Measurements from ENCODE around the gene FAM114A1. TPM values are rescaled to one million over a fixed set of nuclear protein-coding genes. Genes with fewer than 3 reads are reported as not detected.
"Not testable (repeated sequence)": the region's sequence is repeated elsewhere in the genome, so short reads cannot be mapped to it uniquely, and the experiment has no call there.

FAM114A1 gene
- total and polyA plus RNA-seq, 5 donors, result 13.9 to 48.2 (median 34.9) TPM

GRCh38 chr4:38951598-38951997 is 84.0 kb downstream of the FAM114A1 start:
- Histone ChIP-seq H3K9me3 (ENCODE audit: control insufficient read depth, low read length) (no peaks in the 10 kb centered on the region), H3K27ac (ENCODE audit: low read length) (no peak overlapping the region), H3K4me1 (ENCODE audit: control insufficient read depth, insufficient read depth, low read length) (no peaks in the 10 kb centered on the region), H3K27me3 (ENCODE audit: control insufficient read depth, insufficient read depth) (no peaks in the 10 kb centered on the region), H3K4me3 (ENCODE audit: low read length) (no peak overlapping the region)
- ATAC-seq, result no peak
- no peak for DNase-seq
- 72% methylated on average over 2 of the region's 2 CpGs for WGBS
- intact Hi-C loops (cut with DNase I), result no loop called here

GRCh38 chr4:38952017-38952416 is 84.4 kb downstream of the FAM114A1 start:
- H3K4me1 ChIP-seq (ENCODE audit: control insufficient read depth, insufficient read depth, low read length), result no peaks in the 10 kb centered on the region
- no peak overlapping the region for H3K27ac ChIP-seq (ENCODE audit: low read length)
- 86% methylated on average over 1 of the region's 1 CpG for WGBS
- H3K4me3 ChIP-seq (ENCODE audit: low read length), result no peak overlapping the region
- DNase-seq (no peak), ATAC-seq (no peak)
- intact Hi-C loops (cut with DNase I), result no loop called here
- H3K27me3 ChIP-seq (ENCODE audit: control insufficient read depth, insufficient read depth), result no peaks in the 10 kb centered on the region
- no peaks in the 10 kb centered on the region for H3K9me3 ChIP-seq (ENCODE audit: control insufficient read depth, low read length)

GRCh38 chr4:38954727-38955126 is 87.1 kb downstream of the FAM114A1 start:
- intact Hi-C loops (cut with DNase I), result no loop called here
- Histone ChIP-seq H3K27ac (ENCODE audit: low read length) (no peak overlapping the region), H3K4me1 (ENCODE audit: control insufficient read depth, insufficient read depth, low read length) (no peaks in the 10 kb centered on the region), H3K27me3 (ENCODE audit: control insufficient read depth, insufficient read depth) (no peaks in the 10 kb centered on the region), H3K9me3 (ENCODE audit: control insufficient read depth, low read length) (no peaks in the 10 kb centered on the region), H3K4me3 (ENCODE audit: low read length) (no peak overlapping the region)
- no peak for ATAC-seq
- DNase-seq, result no peak

- 86% methylated on average over 4 of the region's 4 CpGs for WGBS
- ATAC-seq (no peak), DNase-seq (no peak)
- no peaks in the 10 kb centered on the region for H3K27me3 ChIP-seq (ENCODE audit: control insufficient read depth, insufficient read depth)
- intact Hi-C loops (cut with DNase I), result no loop called here
- H3K4me1 ChIP-seq (ENCODE audit: control insufficient read depth, insufficient read depth, low read length), result no peaks in the 10 kb centered on the region
- H3K9me3 ChIP-seq (ENCODE audit: control insufficient read depth, low read length), result no peaks in the 10 kb centered on the region
- no peak overlapping the region for H3K4me3 ChIP-seq (ENCODE audit: low read length)
- no peak overlapping the region for H3K27ac ChIP-seq (ENCODE audit: low read length)
These were observed 88.4 kb downstream of the FAM114A1 start for GRCh38 chr4:38955957-38956356.

GRCh38 chr4:38957261-38957815 is 89.7 kb downstream of the FAM114A1 start:
- no peaks in the 10 kb centered on the region for H3K9me3 ChIP-seq (ENCODE audit: control insufficient read depth, low read length)
- DNase-seq (no peak), ATAC-seq (no peak)
- no peaks in the 10 kb centered on the region for H3K4me1 ChIP-seq (ENCODE audit: control insufficient read depth, insufficient read depth, low read length)
- no peaks in the 10 kb centered on the region for H3K27me3 ChIP-seq (ENCODE audit: control insufficient read depth, insufficient read depth)
- WGBS, result 42% methylated on average over 5 of the region's 5 CpGs
- intact Hi-C loops (cut with DNase I), result no loop called here
- H3K4me3 ChIP-seq (ENCODE audit: low read length), result no peak overlapping the region
- H3K27ac ChIP-seq (ENCODE audit: low read length), result no peak overlapping the region

- DNase-seq (no peak), ATAC-seq (no peak)
- Histone ChIP-seq H3K27ac (ENCODE audit: low read length) (no peak overlapping the region), H3K4me1 (ENCODE audit: control insufficient read depth, insufficient read depth, low read length) (no peaks in the 10 kb centered on the region), H3K27me3 (ENCODE audit: control insufficient read depth, insufficient read depth) (no peaks in the 10 kb centered on the region), H3K9me3 (ENCODE audit: control insufficient read depth, low read length) (no peaks in the 10 kb centered on the region), H3K4me3 (ENCODE audit: low read length) (no peak overlapping the region)
- intact Hi-C loops (cut with DNase I), result no loop called here
- WGBS, result 94% methylated on average over 3 of the region's 3 CpGs
These were observed 90.3 kb downstream of the FAM114A1 start for GRCh38 chr4:38957893-38958292.

GRCh38 chr4:38958453-38959190 is 91.0 kb downstream of the FAM114A1 start:
- Histone ChIP-seq H3K4me1 (ENCODE audit: control insufficient read depth, insufficient read depth, low read length) (no peaks in the 10 kb centered on the region), H3K27me3 (ENCODE audit: control insufficient read depth, insufficient read depth) (no peaks in the 10 kb centered on the region), H3K9me3 (ENCODE audit: control insufficient read depth, low read length) (no peaks in the 10 kb centered on the region), H3K4me3 (ENCODE audit: low read length) (no peak overlapping the region), H3K27ac (ENCODE audit: low read length) (no peak overlapping the region)
- intact Hi-C loops (cut with DNase I), result no loop called here
- ATAC-seq (no peak), DNase-seq (no peak)
- 90% methylated on average over 4 of the region's 4 CpGs for WGBS

- H3K27me3 ChIP-seq (ENCODE audit: control insufficient read depth, insufficient read depth); intact Hi-C loops (cut with DNase I); H3K27ac ChIP-seq (ENCODE audit: low read length); H3K4me1 ChIP-seq (ENCODE audit: control insufficient read depth, insufficient read depth, low read length); ATAC-seq; H3K4me3 ChIP-seq (ENCODE audit: low read length); H3K9me3 ChIP-seq (ENCODE audit: control insufficient read depth, low read length); DNase-seq: not testable (repeated sequence)
- WGBS, result 92% methylated on average over 5 of the region's 5 CpGs
These were observed 91.6 kb downstream of the FAM114A1 start for GRCh38 chr4:38959248-38959647.

- Histone ChIP-seq H3K9me3 (ENCODE audit: control insufficient read depth, low read length) (no peaks in the 10 kb centered on the region), H3K4me1 (ENCODE audit: control insufficient read depth, insufficient read depth, low read length) (no peaks in the 10 kb centered on the region), H3K27me3 (ENCODE audit: control insufficient read depth, insufficient read depth) (no peaks in the 10 kb centered on the region), H3K27ac (ENCODE audit: low read length) (no peak overlapping the region), H3K4me3 (ENCODE audit: low read length) (no peak overlapping the region)
- DNase-seq, result no peak
- ATAC-seq, result no peak
- WGBS, result 85% methylated on average over 11 of the region's 11 CpGs
- intact Hi-C loops (cut with DNase I), result no loop called here
These were observed 97.6 kb downstream of the FAM114A1 start for GRCh38 chr4:38964942-38965775.

- Histone ChIP-seq H3K4me3 (ENCODE audit: low read length) (no peak overlapping the region), H3K27ac (ENCODE audit: low read length) (no peak overlapping the region), H3K27me3 (ENCODE audit: control insufficient read depth, insufficient read depth) (no peaks in the 10 kb centered on the region), H3K4me1 (ENCODE audit: control insufficient read depth, insufficient read depth, low read length) (no peaks in the 10 kb centered on the region), H3K9me3 (ENCODE audit: control insufficient read depth, low read length) (no peaks in the 10 kb centered on the region)
- no peak for DNase-seq
- intact Hi-C loops (cut with DNase I), result no loop called here
- no peak for ATAC-seq
- 81% methylated on average over 3 of the region's 3 CpGs for WGBS
These were observed 98.3 kb downstream of the FAM114A1 start for GRCh38 chr4:38965866-38966265.
